Activated T-cell treated with anti-CD3 and anti-CD28 coated beads for 48 hours (primary cell): ENCODE measurements around the gene GK.
"Not testable (repeated sequence)": the region's sequence is repeated elsewhere in the genome, so short reads cannot be mapped to it uniquely, and the experiment has no call there.

Experiments used
- DNase-seq: peaks from one replicate; pipeline ENCODE4 v3.0.0-alpha.2; 2020; ENCODE audit warnings: low read depth

GK gene

GRCh38 chrX:30706216-30706775 is 53.1 kb downstream of the GK start:
- no peak for DNase-seq

GRCh38 chrX:30712214-30712613 is 59.0 kb downstream of the GK start:
- no peak for DNase-seq

- DNase-seq = peak; percentile 30
These were observed 59.9 kb downstream of the GK start for GRCh38 chrX:30713061-30713525.

GRCh38 chrX:30714138-30714537 is 60.9 kb downstream of the GK start:
- no peak for DNase-seq

- no peak for DNase-seq
These were observed 62.8 kb downstream of the GK start for GRCh38 chrX:30715976-30716375.

- no peak for DNase-seq
These were observed 80.8 kb downstream of the GK start for GRCh38 chrX:30733852-30734660.

GRCh38 chrX:30734782-30735181 is 81.6 kb downstream of the GK start:
- no peak for DNase-seq

- peak; percentile 58 for DNase-seq
These were observed 82.6 kb downstream of the GK start for GRCh38 chrX:30735839-30736238.

GRCh38 chrX:30741545-30741944 is 88.3 kb downstream of the GK start:
- DNase-seq = no peak

- DNase-seq = no peak
These were observed 95.2 kb downstream of the GK start for GRCh38 chrX:30748342-30748960.

GRCh38 chrX:30751497-30751896 is 98.3 kb downstream of the GK start:
- DNase-seq = no peak

- DNase-seq = no peak
These were observed 109.5 kb downstream of the GK start for GRCh38 chrX:30762755-30763154.

- not testable (repeated sequence) for DNase-seq
These were observed 120.5 kb downstream of the GK start for GRCh38 chrX:30773764-30774163.

GRCh38 chrX:30777575-30777974 is 124.4 kb downstream of the GK start:
- no peak for DNase-seq

GRCh38 chrX:30779453-30780030 is 126.3 kb downstream of the GK start:
- no peak for DNase-seq
